Activated effector memory CD4-positive, alpha-beta T cell treated with anti-CD3 and anti-CD28 coated beads, Interleukin-2, amount 50 U/mL, for 16 hours (primary cell): Measurements from ENCODE around the gene PLXNA4.

Experiments
- DNase-seq: peaks from one replicate; pipeline ENCODE4 v3.0.0-alpha.2; 2020

PLXNA4 gene

DNA sequence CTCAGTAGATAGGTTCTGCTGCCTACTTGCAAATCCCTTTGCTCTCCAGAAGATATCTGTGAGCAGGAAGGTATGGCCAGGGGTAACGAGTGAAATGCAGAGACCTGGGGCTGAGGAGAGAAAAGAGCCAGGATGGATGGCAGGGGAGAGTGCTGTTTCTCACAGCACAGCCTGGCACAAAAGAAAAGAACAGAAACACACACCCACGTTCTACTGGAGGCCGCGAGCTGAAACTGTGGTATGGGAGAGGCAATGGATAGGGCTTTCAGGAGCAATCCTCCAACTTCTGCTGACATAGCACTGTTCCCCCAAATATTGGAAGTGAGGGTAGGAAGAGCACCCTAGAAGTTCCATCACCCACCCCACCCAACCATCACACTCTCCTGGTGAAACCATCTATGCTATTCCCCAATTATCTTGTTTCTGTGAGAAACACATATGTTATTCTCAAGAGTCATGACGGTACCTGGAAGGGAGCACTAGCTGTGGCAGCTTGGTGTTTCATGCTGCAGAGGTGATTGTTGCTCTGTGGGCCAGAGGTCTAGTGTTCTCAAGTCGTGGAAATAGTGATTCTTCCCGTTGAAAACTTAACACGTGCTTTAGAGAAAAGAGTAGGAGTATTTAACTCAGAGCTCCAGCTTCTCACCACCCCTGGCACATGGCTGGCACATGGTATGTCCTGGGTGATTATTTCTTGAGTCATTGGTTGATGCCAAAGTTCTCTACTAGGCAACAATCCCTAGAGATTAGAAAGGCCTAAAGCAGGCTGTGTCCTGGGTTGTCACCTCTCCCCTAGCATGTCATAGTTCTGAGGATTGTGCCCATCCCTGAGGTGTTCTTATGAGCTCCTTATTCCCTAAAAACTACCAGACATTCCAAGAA, 198.3 kb downstream of the PLXNA4 start:
- no peak for DNase-seq

DNA sequence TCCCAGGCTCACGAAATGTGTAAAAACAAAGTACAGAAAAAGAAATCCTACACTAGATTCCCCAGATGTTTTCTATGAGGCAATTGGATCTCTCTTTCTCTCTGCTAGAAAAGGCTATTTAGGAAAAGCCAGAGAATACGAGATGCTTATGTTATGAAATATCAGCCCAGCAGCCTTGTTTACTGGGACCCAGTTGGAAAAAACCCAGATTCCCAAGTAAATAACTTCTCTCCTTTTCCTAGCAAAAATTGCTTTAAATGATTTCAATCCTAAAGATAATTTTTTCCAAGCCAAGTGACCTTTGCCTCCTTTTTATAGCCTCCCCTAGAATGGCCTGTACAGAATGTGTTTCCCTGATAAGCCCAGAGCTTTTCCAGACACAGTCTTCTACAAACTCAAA, 199.3 kb downstream of the PLXNA4 start:
- DNase-seq: no peak

DNA sequence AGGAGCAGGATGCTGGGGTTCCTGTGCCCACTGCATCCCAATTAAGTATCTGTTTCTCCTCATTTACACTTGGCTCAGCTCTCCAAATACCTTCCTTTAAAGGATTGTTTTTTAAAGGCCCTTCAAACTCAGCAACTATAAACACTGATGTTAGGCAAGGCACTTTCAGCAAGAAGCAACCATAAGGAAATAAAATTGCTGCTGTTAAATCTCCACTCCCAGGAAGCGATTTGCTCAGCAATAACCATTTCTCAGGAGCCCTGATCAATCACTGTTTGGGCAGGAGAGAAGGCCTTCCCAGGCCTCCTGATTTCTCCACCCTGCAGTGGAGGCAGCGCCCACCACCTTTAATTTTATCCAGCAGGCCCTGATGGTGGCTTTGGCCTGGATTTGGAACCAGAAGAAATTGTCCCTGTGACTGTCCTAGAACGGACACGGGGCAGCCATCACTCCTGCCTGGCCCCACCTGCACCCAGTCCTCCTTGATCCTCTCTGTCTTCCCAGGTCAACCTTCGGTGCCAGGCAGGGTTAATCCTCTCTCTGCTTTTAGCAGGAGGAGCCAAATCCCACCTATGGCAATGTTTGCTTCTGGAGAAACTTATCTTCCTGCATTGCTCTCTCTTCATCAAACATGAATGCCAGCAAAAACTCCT, 199.8 kb downstream of the PLXNA4 start:
- no peak for DNase-seq

DNA sequence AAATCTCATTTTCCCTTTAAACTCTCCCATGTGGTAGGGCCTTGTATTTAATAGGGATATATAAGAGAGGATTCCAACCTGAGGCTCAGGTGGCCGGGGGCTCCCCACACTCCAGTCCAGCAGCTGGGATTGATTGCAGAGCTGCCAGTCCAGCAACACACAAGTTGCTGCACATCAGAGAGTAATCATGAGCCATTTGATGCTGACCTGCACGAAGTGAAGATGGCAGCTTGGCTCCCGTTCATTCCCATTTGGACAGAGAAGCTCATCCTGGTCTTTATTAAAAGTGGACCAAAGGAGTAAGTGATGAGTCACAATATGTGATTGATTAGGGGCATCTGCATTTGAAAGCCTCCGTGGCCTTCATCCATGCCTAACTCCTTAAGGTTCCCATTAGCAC, 202.4 kb downstream of the PLXNA4 start:
- no peak for DNase-seq

DNA sequence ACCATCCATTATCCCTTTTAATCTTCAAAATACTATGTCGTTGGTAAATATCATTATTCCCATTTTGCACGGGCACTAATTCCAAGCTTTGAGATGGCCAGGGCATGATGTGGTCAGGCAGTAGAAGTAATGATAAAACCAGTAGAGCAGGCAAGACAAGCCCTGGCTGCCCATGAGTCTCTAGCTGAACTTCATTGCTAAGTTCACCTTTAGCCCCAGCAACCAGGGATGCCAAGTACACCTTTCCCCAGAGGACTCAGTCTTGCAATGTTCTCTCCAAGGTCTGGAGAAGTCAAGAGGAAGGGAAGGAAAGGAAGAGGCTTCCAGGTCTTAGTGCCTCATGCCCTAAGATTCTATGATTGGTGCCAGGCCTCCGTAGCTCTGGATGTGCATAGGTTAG, 203.2 kb downstream of the PLXNA4 start:
- no peak for DNase-seq

DNA sequence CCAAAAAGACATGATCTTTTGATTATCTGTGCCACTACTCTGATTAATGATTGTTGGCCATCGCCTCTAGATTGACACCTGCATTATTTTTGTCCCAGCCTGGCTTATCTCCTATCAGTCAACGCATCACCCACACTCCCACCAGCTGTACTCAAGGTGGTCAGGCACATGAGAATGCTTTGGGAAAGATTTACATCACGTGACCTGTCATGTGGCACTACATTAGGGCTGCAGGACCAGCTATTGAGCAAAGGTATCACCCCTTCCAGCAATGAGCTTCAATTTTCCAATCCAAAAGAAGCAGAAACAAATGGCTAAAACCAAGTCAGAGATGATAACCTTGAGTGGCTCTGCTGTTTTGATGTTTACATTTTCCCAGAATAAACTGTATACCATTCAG, 204.3 kb downstream of the PLXNA4 start:
- no peak for DNase-seq

DNA sequence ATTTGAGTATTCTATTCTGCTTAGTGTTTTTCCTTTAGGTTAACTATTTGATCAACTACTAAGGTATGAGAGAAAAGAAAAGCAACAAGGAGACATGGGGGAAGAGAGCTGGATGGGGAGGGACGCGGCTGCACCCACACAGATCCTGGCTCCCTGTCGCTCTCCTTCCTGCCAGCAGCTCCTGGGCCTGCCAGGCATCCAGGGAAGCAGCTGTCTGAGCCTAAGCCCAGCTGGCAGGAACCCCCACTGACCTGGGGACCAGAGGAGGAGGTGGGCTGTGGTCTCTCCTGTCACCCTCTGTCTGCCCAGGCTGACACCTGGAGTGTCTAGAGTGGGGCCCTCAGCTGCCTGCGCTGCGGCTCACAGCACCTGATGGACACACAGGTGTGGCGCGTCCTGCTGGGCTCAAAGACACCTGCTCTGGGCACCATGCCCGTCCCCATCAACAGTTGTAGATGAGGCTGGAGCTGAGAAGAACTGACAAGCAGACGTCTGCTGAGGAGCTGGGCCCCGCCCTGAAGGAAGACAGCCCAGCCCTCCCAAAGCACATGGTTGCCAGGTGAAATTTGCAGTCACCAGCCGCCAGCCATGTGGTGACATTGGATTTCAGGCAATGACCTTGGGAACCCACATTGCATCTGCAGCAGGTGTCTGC, 207.9 kb downstream of the PLXNA4 start:
- DNase-seq: no peak

DNA sequence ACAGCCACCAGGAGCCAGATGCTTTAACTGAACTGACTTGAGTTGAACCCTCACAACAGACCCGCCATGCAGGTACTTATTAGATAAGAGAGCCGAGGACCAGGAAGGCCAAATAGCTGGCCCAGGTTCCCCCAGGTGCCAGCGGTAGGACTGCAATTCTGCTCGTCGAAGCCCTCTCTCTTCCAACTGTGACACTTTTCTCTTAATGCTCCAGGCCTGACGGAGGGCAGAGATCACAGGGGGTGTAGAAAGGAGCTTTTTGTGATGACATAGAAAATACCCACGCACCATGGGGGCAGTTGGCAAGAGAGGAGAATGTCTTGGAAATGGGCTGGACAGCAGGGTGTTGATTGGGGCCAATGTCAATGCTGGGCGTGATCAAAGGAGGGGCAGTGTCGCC, 208.5 kb downstream of the PLXNA4 start:
- no peak for DNase-seq

DNA sequence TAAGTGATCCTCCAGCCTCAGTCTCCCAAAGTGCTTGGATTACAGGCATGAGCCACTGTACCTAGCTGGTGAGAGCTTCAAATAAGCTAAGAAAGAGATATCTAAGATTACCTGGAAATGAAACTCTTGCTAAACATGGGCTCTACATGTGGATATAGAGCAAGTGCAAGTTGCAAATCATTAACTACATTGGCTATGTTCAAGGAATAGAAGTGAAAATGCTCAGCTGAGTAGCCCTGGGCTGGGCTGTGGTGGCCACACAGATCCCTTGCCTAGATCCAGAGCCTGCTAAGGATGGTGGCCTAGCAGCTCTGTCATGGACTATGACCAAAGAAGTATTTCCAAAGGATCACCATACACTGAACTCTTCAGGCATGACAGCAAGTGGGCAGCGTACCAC, 209.3 kb downstream of the PLXNA4 start:
- DNase-seq: no peak

DNA sequence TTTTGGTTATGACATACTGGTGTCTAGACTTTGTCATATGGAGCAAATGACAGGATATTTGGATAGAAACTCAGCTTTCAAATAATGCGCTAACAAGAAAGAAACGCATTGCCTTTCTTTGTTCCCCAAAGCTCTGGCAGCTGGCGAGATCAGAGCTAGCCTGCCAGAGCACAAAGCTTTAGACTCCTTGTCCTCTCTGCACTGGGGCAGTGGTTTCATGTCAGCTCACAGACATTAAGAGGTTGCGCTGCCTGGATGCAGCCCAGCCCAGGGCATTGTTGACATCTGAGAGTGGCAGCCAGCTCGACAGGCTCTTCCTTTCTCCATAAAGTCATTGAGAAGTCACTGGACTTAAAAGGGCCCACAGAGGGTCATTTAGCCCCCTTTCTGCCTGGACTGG, 212.0 kb downstream of the PLXNA4 start:
- DNase-seq: no peak

DNA sequence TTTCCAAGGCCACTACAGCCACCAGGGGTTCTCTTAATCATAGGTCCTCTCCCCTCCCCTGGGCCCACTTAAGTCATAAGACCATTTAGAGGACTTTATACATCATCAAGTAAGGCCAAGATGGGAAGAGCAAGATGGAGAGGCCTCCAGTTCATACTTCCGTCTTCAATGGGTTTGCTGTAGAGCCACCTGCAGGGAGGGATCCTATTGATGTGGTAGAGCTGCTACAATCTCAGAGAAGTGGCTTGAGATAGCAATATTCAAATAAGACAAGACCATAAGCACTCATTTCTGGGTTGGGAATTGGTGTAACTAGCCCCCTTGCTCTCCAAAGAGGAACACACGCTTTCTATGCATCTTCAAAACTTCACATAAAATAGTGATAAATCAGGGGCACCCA, 214.2 kb downstream of the PLXNA4 start:
- no peak for DNase-seq

DNA sequence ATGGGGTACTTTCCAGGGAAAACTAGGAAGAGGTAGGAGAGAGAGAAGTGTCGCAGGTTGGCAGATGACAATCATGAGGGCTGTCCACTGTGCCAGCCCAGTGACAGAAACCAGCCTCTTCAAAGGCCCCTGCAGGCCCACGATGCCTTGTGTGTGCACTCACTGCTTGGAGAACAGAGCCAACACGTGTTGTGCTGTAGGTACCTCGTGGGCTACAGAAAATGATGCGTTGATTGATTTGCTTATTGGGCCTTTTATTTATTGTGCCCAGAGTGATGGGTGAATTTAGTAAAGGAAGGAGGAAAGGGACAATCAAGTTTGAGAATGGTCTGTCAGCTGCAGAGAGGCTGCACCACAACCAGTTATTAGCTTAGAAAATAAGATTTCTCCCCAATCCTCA, 215.1 kb downstream of the PLXNA4 start:
- DNase-seq: no peak

DNA sequence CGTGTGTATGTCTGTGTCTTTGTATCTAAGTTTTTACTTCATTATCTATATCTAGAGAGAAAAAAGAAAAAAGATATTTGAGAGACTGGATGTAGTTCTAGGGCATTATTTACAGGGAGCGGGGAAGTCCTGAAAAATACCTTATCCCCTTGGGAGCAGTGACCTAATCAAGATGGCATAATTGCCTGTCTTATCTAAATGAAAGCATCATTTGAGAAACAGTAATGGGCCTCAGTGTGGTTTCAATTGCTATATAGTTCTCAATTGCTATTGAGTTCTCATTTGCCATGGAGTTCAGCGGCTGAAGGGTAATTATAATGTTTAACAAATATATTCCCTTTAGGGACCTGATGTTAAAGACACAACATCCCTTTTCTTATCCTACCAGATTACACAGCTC, 216.5 kb downstream of the PLXNA4 start:
- no peak for DNase-seq

DNA sequence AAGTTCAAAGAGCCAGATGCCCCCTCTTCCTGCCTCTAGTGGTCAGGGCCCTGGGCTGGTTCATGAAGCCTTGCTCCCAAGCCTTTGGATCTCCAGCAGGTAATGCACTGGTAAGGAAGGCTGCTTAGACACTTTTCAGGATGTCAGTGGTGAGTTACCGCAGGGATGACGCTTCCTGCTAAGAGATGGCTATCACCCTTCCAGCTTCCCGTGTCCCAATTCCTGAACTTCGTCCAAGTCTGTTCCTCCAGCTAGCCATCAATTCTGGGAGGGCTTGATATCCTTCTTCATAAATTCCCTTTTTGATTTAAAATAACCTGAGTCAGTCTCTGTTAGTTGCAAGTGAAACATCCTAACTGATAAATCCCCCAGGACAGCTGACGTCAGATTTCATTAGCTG, 221.2 kb downstream of the PLXNA4 start:
- no peak for DNase-seq

DNA sequence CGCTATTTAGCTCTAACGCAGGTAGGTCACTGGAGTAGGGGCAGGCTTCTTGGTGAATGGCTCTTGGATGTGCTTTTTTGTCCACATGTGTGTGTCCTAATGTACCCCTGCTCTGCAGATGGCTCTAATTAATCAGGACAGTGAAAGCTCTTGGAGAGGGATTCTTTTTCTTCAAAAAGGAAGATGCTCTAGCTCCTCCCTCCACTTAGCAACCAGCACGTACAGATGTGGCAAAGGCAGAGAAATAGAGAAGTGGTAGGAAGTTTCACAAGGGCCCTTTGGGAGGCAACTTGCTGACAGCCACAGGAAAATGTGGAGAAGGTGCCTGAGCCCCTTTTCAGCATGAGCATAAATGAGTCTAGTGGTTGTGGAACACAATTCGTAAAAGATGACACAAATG, 221.7 kb downstream of the PLXNA4 start:
- no peak for DNase-seq

DNA sequence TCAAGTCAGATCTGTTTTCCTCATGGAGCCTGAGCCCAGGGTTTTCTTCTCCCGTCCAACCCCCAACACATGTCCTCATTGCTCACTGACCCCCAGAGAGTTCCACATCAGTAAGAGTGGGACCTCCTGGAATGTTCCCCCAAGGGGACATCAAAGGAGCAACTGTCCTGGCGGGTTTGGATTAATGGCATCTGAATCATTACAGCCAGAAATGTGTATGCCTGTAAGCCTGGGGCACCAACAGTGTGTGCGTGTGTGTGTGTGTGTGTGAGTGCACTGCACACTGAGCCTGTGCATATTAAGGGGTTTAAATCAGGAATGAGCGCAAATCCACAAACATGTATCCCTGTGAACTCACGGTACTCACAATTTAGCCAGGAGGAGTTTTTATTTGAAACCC, 222.3 kb downstream of the PLXNA4 start:
- DNase-seq: no peak

DNA sequence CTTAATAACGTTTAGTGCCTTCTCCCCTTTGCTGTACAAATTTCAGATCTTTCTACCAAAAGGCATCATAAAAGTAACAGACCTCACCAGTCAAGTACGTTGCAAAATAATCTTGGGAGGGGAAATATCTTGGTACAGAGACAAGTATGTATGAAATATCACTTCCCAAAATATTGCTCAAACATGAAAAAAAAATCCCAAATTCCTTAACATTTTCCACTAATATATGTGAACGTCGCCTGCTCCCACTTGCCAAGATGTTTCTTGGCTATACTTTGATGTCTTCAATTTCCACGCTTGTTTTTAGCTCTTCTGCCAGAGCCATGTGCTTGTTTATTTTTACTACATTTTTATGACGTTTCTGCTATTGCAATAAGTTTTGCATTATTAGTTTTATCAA, 223.5 kb downstream of the PLXNA4 start:
- DNase-seq: no peak

DNA sequence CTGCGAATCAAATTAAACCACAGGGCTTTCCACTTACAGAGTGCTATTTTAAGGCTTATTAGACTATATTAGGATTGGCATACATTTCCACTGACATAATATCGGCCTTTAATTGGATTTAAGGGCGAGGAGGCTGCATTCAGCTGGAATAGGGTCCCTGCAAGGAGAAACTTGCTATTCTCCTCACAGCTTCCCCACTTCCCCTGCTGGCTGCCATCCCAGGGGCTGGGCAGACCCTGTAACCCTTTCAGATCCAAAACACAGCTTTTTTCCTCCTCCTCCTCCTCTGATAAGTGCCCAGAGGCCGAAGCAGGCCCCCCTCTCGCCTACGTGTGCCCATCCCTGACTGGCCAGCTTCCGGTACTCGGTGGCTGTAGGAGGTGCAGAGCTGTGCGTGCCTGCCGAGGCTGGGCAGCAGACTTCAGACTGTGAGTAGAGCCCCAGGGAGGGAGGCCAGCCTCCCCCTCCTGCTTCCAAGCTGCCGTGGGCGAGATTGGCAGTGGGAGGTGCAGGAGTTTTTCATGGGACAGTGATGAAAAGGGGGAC, 224.2 kb downstream of the PLXNA4 start:
- no peak for DNase-seq

DNA sequence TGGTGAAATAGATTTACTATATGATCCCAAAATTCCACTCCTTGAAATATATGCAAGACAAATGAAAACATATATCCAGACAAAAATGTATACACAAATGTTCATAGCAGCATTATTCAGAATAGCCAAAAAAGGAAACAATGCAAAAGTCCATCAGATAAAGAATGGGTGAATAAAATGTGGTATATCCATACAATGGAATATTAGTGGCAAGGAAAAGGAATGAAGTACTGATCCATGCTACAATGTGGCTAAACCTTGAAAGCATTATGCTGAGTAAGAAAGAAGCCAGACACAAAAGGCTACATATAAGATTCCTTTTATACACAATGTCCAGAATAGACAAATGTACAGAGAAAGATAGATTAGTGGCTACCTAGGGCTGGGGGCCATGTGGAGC, 225.5 kb downstream of the PLXNA4 start:
- no peak for DNase-seq

DNA sequence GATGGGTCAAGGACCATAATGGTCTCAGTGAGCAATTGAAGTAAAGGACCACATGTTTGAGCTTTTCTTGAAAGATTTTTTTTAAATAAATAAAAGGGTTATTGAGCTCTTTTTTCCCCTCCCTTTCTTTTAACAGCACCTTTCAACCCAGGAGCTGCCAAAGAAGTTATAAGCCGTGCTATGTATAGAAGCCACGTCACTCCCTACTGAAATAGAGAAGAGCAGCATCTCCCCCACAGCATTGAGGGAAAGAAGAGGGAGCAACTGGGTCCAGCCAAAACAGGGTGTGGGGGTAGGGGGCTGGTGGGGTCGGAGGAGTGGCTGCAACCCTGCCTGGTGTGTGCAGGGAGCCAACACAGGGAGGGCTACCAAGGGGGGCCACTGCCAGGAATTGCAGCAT, 227.2 kb downstream of the PLXNA4 start:
- no peak for DNase-seq

DNA sequence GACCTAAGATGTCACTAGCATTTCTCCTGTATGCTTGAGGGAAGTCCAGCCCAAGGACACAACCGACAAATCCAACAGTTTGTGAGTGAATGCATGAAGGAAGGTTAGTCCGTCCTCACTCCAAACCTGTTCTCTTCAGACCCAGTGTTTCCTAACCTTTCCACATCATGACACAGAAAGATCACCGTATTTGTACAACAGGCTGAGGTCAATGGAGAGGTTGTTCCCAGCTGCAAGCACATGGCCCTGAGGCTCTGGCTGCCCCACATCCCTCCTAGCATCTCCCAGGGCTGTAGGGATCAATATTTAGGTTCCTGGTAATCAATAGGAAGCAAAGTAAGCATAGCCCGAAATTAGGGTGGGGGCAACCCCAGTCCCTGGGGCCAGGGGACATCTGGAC, 227.9 kb downstream of the PLXNA4 start:
- DNase-seq: no peak

DNA sequence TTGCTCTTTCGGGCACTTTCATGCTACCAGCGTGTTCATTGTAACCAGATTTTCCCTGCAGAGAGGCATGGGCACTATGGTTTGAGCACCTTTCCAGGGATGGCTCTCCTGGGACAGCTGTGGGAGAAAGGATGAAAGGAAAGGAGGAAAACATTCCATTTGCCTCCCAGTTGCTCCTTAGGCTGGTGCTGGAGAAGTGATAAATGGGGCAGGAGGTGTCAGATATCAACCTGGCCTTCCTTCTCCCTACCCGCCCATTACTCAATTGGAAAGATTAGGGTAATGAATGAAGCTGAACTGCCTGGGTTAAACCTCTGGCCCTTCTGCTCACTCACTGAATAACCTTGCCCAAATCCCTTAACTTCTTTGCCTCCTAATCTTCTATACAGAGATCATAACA, 228.4 kb downstream of the PLXNA4 start:
- DNase-seq: no peak

DNA sequence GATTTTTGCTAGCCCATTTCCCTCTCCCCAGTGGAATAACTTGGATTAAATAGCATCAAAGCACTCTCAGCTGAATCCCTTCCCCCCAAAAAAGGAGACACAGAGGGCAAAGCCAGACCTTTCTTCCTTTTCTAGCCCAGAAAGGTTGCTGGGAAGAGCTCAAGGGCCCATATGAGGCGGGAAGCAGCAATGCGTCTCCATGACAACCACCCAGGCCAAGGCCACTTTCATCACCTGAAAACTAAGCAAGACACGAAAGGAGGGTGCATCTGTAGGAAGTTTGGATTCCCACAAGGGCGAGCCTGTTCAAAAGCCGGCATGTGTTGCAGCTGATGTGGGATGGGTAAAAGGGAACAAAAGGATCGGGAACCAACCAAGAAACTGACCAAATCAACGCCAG, 229.1 kb downstream of the PLXNA4 start:
- DNase-seq: no peak

DNA sequence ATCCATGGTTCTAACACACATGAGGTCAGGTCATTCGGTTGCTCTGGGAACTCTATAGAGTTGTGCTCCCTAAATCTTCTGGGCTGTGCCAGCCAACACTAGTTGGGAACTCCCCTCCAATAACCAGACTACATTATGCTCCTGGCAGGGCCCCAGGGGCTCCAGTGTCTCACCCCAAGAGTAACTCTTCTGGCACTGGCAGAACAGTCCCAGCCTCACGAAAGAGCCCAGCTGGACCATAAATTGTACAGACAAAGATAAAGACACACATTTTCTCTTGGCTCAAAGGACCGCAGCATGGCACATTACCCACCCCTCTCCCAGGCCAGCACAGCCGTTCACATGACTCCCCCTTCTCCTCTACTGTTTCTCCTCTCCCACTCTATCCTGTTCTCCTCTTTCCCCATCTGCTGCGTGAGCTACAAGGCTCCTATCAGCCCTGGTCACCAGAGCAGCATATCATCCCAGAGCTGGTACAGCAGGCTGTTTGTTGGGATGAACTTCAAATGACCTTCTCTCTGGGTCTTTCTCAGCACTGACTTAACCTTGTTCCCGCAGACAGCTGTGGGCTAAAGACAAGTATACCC, 230.6 kb downstream of the PLXNA4 start:
- DNase-seq: no peak
